Choroid plexus epithelial cell (primary cell): ENCODE data around the gene FAU.
A peak's percentile ranks its signal among the peaks of the same experiment; 100 is the strongest.

Experiments used
- DNase-seq: peaks from one replicate; pipeline ENCODE4 v3.0.0-alpha.2; 2010; ENCODE audit warnings: low read depth
- H3K4me3 ChIP-seq: 2 replicates; pipeline ENCODE4 v1.5.1; 2011; ENCODE audit warnings: low read depth, mild to moderate bottlenecking, control low read depth, low read length, moderate library complexity
- TF ChIP-seq, protein P1 (sequence below): conservative IDR thresholded peaks from 2 replicates; pipeline ENCODE4 v1.5.1; 2011; ENCODE audit warnings: low read depth, mild to moderate bottlenecking, control low read depth, inconsistent platforms, low read length, moderate library complexity

The FAU gene

DNA sequence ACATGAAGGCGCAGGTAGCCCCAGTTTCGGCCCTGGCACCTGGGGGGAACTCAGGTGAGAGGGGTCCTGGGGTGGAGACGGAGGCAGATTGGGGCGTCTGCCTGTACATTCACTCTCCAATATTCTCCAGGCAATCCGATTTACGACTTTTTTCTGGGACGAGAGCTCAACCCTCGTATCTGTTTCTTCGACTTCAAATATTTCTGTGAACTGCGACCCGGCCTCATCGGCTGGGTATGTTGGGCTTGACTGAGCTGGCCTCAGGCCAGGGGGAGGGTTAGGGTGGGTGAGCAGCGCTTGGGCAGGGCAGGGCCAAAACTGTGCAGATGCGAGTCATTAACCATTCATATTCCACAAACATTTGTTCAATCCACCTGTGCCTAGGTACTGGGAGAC is 8.6 kb downstream of the FAU start:
- no peak for DNase-seq
- H3K4me3 ChIP-seq: peak overlapping the region; percentile 54
- TF ChIP-seq, protein P1, sequence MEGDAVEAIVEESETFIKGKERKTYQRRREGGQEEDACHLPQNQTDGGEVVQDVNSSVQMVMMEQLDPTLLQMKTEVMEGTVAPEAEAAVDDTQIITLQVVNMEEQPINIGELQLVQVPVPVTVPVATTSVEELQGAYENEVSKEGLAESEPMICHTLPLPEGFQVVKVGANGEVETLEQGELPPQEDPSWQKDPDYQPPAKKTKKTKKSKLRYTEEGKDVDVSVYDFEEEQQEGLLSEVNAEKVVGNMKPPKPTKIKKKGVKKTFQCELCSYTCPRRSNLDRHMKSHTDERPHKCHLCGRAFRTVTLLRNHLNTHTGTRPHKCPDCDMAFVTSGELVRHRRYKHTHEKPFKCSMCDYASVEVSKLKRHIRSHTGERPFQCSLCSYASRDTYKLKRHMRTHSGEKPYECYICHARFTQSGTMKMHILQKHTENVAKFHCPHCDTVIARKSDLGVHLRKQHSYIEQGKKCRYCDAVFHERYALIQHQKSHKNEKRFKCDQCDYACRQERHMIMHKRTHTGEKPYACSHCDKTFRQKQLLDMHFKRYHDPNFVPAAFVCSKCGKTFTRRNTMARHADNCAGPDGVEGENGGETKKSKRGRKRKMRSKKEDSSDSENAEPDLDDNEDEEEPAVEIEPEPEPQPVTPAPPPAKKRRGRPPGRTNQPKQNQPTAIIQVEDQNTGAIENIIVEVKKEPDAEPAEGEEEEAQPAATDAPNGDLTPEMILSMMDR: no peak

DNA sequence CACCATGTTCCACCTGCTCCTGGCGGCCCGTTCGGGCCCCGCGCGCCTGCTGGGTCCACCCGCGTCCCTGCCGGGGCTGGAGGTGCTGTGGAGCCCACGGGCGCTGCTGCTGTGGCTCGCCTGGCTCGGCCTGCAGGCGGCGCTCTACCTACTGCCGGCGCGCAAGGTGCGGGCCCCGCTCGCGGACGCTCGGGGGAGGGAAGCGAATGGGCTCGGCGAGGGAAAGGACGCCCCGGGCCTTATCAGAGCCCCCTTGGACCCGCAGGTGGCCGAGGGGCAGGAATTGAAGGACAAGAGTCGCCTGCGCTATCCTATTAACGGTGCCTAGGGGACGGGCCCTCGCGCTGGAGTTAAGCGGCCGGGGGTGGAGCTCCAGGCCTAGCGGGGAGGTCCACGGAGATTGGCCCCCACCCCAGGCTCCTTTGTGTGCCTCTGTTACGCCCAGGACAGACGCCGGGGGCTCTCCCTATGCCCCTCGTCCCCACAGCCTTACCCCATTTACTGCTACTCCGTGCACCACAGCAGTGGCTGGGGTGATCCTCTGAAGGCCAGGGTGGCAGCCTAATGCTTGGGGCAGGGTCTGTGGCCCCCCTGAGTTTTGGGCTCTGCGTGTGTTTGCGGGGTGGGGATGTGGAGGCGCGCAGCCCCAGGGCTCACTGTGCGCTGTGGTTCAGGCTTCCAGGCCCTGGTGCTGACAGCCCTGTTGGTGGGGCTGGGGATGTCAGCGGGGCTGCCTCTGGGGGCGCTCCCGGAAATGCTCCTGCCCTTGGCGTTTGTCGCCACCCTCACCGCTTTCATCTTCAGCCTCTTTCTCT is 9.2 kb downstream of the FAU start:
- TF ChIP-seq, protein P1: peak; percentile 59
- DNase-seq: peak; percentile 48
- peak overlapping the region; percentile 54 for H3K4me3 ChIP-seq

DNA sequence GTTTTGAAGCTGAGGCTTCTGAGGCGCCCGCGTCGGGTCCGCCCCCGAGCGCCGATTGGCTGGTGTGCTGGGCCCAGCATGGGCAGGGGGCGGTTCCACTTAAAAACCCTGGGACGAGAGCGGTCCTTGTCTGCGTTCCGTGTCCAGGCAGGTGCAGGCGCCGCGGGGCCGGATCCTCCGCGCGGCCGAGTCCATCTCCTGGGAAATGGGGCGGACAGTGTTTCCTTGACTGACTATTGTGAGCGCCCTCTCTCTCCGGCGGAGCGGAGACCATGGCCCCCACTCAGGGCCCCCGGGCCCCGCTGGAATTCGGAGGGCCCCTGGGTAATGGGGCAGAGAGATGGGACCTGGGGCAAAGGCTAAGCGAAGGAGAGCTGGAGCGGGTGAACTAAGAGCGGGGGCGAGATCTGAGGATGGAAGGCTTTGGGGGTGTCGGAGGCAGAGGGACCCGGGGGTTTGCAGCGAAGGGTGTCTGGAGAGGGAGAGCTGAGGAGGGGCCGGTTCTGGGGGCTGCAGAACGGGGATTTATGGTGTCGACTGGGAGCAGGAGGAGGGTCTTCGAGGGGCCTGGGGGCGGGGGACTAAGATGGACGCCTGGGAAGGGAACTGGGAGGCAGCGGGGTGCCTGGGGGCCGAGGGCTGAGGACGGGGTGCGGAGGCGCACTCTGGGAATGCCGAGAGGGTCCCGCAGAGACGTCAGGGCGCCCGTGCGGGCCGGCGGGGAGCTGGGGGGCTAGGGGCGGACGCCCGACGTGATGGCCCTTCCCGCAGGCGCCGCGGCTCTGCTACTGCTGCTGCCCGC is 10.0 kb downstream of the FAU start, which contains the start of gene TM7SF2:
TM7SF2 (plus strand) TSS at position 129 of the 802 bp plus-strand sequence; CDS start at position 273, 144 bp downstream.
- DNase-seq: peak; percentile 94
- TF ChIP-seq, protein P1: peak; percentile 1
- H3K4me3 ChIP-seq: peak within 1 kb of the TSS; percentile 54

DNA sequence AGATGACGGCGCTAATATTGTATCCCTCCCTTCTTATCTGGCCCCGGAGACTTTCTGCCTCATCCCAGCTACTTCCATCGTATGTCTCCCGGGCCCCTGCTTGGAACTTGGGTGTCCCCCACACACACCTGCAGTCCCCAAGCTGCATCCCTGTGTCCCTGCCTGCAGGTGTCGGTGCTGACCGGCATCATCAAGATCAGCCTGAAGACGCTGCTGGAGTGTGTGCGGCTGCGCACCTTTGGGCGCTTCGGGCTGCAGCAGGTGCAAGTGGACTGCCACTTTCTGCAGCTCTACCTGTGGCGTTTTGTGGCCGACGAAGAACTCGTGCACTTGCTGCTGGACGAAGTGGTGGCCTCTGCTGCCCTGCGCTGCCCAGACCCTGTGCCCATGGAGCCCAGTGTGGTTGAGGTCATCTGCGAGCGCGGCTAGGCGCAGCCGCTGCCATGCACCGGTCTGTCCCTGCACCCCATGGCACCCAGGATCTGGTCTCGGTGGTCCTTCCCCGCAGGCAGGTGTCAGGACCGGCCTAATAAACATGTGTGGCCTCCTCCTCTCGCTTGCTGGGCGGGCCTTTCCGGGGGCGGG is 10.7 kb downstream of the FAU start:
- TF ChIP-seq, protein P1: no peak
- no peak overlapping the region for H3K4me3 ChIP-seq
- no peak for DNase-seq

DNA sequence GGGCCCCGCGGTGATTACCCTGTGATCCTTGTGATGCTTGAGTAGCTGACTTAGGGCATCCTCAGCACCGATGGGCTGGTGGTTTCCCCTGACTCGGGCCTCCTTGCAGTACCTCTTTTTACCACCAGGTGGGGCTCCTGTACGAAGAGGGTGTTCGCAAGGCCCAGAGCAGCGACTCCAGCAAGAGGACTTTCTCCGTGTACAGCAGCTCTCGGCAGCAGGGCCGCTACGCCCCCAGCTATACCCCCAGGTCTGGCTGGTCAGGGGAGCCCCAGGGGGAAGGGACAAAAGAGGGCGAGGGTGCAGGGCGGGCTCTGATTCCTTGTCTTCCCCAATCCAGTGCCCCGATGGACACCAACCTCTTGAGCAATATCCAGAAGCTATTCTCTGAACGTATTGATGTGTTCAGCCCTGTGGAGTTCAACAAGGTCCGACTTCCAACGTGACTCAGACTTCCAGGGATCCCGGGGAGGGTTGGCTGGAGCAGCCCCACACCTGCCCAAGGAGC is 11.5 kb downstream of the FAU start:
- DNase-seq: peak; percentile 89
- TF ChIP-seq, protein P1: peak; percentile 95
- peak overlapping the region; percentile 29 for H3K4me3 ChIP-seq

DNA sequence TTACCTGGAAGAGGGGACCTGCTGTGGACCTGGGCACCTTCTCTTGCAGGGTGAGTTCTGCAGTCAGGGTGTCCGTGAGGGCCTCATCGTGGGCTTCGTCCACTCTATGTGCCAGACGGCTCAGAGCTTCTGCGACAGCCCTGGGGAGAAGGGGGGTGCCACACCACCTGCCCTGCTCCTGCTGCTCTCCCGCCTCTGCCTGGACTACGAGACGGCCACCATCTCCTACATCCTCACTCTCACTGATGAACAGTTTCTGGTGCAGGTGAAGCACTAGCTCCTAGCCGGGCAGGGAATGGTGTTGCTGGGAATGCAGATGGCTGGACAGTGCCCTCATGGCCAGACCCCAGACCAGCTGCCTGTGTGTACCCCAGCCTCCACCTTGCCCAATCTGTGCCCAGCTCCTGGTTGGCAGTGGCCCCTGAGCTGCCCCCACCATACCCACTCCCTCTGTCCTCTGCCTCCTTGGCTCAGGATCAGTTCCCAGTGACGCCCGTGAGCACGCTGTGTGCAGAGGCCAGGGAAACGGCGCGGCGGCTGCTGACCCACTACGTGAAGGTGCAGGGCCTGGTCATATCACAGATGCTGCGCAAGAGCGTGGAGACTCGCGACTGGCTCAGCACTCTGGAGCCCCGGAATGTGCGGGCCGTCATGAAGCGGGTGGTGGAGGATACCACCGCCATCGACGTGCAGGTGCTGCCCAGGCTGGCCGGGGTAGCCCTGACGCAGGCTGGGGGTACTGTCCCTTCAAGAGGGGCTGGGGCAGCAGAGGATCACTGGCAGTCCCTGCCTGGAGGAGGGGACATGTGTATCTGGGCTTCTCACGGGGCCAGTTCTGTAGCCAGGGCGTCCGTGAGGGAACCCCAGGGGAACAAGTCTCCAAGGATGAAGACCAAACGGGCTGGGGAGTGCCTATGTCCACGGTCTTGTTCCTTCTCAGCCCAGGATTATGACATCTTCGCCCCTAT is 12.4 kb downstream of the FAU start:
- no peak overlapping the region for H3K4me3 ChIP-seq
- TF ChIP-seq, protein P1: no peak
- no peak for DNase-seq
